Peyer's patch (tissue), 4 donors: ENCODE measurements around the gene MACROD2.
"Not testable (repeated sequence)": the region's sequence is repeated elsewhere in the genome, so short reads cannot be mapped to it uniquely, and the experiment has no call there.

Experiments used
- POLR2A ChIP-seq, 2 donors: fragments of 450-650 bp; IDR thresholded peaks; one replicate each; pipeline ENCODE4 v1.5.1; 2017; ENCODE audit warnings: antibody characterized with exemption in 2 of 2, mild to moderate bottlenecking in 2 of 2, moderate library complexity in 2 of 2
- TF ChIP-seq, protein P1 (sequence below), 6 experiments: fragments of 450-650 bp in 4 of 6; fragments of 200-600 bp in 2 of 6; sonication (generic) in 1 of 6; IDR thresholded peaks; one replicate each; pipeline ENCODE4 v1.5.1; 2017 to 2019; ENCODE audit warnings: antibody characterized with exemption in 6 of 6, mild to moderate bottlenecking in 3 of 6, moderate library complexity in 1 of 6

GRCh38 chr20:14215880-14216279 is 220.6 kb downstream of the MACROD2 start:
- TF ChIP-seq, protein P1, sequence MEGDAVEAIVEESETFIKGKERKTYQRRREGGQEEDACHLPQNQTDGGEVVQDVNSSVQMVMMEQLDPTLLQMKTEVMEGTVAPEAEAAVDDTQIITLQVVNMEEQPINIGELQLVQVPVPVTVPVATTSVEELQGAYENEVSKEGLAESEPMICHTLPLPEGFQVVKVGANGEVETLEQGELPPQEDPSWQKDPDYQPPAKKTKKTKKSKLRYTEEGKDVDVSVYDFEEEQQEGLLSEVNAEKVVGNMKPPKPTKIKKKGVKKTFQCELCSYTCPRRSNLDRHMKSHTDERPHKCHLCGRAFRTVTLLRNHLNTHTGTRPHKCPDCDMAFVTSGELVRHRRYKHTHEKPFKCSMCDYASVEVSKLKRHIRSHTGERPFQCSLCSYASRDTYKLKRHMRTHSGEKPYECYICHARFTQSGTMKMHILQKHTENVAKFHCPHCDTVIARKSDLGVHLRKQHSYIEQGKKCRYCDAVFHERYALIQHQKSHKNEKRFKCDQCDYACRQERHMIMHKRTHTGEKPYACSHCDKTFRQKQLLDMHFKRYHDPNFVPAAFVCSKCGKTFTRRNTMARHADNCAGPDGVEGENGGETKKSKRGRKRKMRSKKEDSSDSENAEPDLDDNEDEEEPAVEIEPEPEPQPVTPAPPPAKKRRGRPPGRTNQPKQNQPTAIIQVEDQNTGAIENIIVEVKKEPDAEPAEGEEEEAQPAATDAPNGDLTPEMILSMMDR (IDR thresholded peaks at IDR 0.05): not testable (repeated sequence)
- not testable (repeated sequence) for TF ChIP-seq POLR2A (IDR thresholded peaks at IDR 0.05)
